K562 (cell line): ENCODE data around the gene ENTPD8. TPM values are rescaled to one million over a fixed set of nuclear protein-coding genes. Genes with fewer than 3 reads are reported as not detected.

Source experiments
- ADNP ChIP-seq: fragments of 200-800 bp; sonication (Bioruptor generic); IDR thresholded peaks from 2 replicates; pipeline ENCODE4 v1.6.1; 2016; ENCODE audit warnings: missing genetic modification characterization, missing compliant biosample characterization
- BCOR ChIP-seq: fragments of 450-650 bp; IDR thresholded peaks from 2 replicates; pipeline ENCODE4 v1.6.1; 2016
- CBX5 ChIP-seq: IDR thresholded peaks from 2 replicates; pipeline ENCODE4 v1.6.1; 2014; ENCODE audit warnings: low read depth, borderline replicate concordance
- CHD2 ChIP-seq: IDR thresholded peaks from 2 replicates; pipeline ENCODE4 v1.6.1; 2011; ENCODE audit warnings: low read depth, low read length
- HDAC8 ChIP-seq: fragments of 450-650 bp; IDR thresholded peaks from 2 replicates; pipeline ENCODE4 v1.6.1; 2016; ENCODE audit warnings: mild to moderate bottlenecking, missing genetic modification characterization, moderate library complexity, missing compliant biosample characterization
- KDM4B ChIP-seq, 2 experiments: fragments of 450-650 bp in 1 of 2; sonication (generic) in 1 of 2; IDR thresholded peaks; 2 replicates each; pipeline ENCODE4 v1.6.1; 2016 to 2017; ENCODE audit warnings: borderline replicate concordance in 2 of 2, antibody characterized with exemption in 1 of 2, low read depth in 1 of 2, mild to moderate bottlenecking in 1 of 2
- KDM5B ChIP-seq: fragments of 200-600 bp; sonication (generic); IDR thresholded peaks from 2 replicates; pipeline ENCODE4 v1.6.1; 2012; ENCODE audit warnings: low read depth, mild to moderate bottlenecking, moderate library complexity, low read length, control low read depth, inconsistent platforms; ENCODE audit not compliant: insufficient replicate concordance
- LEF1 ChIP-seq: fragments of 450-650 bp; IDR thresholded peaks from 2 replicates; pipeline ENCODE4 v1.6.1; 2016; ENCODE audit warnings: mild to moderate bottlenecking
- MED1 ChIP-seq: sonication (generic); formaldehyde crosslinking; IDR thresholded peaks from 2 replicates; pipeline ENCODE4 v1.8.1; 2023; ENCODE audit warnings: missing genetic modification reagents, borderline replicate concordance
- MEF2A ChIP-seq: IDR thresholded peaks from 2 replicates; pipeline ENCODE4 v1.6.1; 2011; ENCODE audit warnings: low read depth, mild to moderate bottlenecking, low read length, moderate library complexity; ENCODE audit not compliant: control insufficient read depth
- NCOA4 ChIP-seq: fragments of 450-650 bp; IDR thresholded peaks from 2 replicates; pipeline ENCODE4 v1.6.1; 2018; ENCODE audit warnings: mild to moderate bottlenecking; ENCODE audit not compliant: partially characterized antibody
- RBM15 ChIP-seq: fragments of 200-400 bp; formaldehyde crosslinking; IDR thresholded peaks from 2 replicates; pipeline ENCODE4 v1.6.1; 2018; ENCODE audit warnings: mild to moderate bottlenecking, low read length, moderate library complexity; ENCODE audit not compliant: insufficient read depth
- RBM39 ChIP-seq: fragments of 200-400 bp; formaldehyde crosslinking; optimal IDR thresholded peaks from 2 replicates; pipeline ENCODE3; 2018; ENCODE audit warnings: low read depth, low read length
- SMARCE1 ChIP-seq: fragments of 450-650 bp; IDR thresholded peaks from 2 replicates; pipeline ENCODE4 v1.7.1; 2016; ENCODE audit warnings: mild to moderate bottlenecking
- THRAP3 ChIP-seq: fragments of 450-650 bp; IDR thresholded peaks from 2 replicates; pipeline ENCODE4 v1.6.1; 2016; ENCODE audit warnings: mild to moderate bottlenecking, inconsistent platforms, borderline replicate concordance
- ZFP36 ChIP-seq: fragments of 150-350 bp; IDR thresholded peaks from 2 replicates; pipeline ENCODE4 v1.6.1; 2018; ENCODE audit warnings: low read length, low read depth; ENCODE audit not compliant: partially characterized antibody
- polyA plus RNA-seq, 8 experiments: library from polyadenylated mRNA; depleted of rRNA in 4 of 8; stranded (reverse) in 5 of 8; unstranded in 3 of 8; fragments of >200 nt; fragmentation: Nextera tagmentation in 2 of 8; fragmentation: Illumina TruSeq in 1 of 8; extraction: Ambion mirVana in 2 of 8; extraction: Trizol in 1 of 8; gene quantifications; 2 replicates each; pipeline versions ENCODE4 v1.2.1 to v1.2.3, GENCODE V29; 2011 to 2014; ENCODE audit warnings: inconsistent platforms in 1 of 8, missing spikeins in 1 of 8
- total RNA-seq, 7 experiments: library from RNA; depleted of rRNA in 6 of 7; stranded (reverse); fragments of >200 nt in 6 of 7; fragmentation: Illumina TruSeq in 2 of 7; extraction: Trizol in 2 of 7; gene quantifications; 2 replicates each; pipeline versions ENCODE4 v1.2.1 to v1.2.3, GENCODE V29; 2011 to 2021; ENCODE audit warnings: low replicate concordance in 1 of 7
- TF ChIP-seq, protein P1 (sequence below): fragments of 250-450 bp; sonication (Bioruptor Pico); IDR thresholded peaks from 2 replicates; pipeline ENCODE4 v1.5.0; 2020; ENCODE audit warnings: mild to moderate bottlenecking
- TF ChIP-seq, protein P2 (sequence below): fragments of 450-650 bp; formaldehyde crosslinking; IDR thresholded peaks from 2 replicates; pipeline ENCODE4 v1.4.0; 2020; ENCODE audit warnings: mild to moderate bottlenecking
- TF ChIP-seq, protein P3 (sequence below): fragments of 250-450 bp; sonication (Bioruptor Pico); IDR thresholded peaks from 2 replicates; pipeline ENCODE4 v1.4.0; 2020
- TF ChIP-seq, protein P4 (sequence below): sonication (generic); formaldehyde crosslinking; IDR thresholded peaks from 2 replicates; pipeline ENCODE4 v1.8.0; 2022; ENCODE audit warnings: mild to moderate bottlenecking, low read depth, missing genetic modification reagents

ENTPD8 gene
- total and polyA plus RNA-seq, 9 of the 15 experiments (the other 6 are each of a cell fraction or from before 2014, with no cell fraction given), result 0.06 to 0.27 (median 0.19) TPM; not detected in 5

DNA sequence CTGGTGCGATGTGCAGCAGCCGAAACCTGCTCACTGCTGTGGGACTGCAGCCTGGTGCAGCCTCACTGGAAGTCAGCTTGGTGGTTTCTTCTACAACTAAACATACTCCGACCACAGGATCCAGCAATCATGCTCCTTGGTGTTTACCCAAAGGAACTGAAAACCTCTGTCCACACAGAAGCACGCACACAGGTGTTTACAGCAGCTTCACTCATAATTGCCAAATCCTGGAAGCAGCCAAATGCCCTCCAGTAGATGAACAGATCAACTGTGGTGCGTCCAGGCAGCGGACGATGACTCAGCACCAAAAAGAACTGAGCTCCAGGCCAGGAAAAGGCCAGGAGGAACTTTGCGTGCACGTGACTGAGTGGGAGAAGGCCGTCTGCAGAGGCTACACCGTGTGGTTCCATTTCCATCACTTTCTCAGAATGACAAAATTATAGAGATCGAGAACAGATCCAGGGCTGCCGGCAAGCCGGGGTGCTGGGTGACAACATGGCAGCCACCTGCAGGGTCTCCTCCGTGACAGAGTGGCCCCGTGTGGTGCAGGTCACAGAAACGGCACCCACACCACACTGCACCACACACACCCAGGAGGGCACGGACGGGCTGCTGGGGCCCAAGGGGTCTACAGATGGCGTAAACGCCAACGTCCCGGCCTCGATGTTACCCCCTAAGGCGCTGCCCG lies 41.1 kb upstream of the ENTPD8 start (continued):
- TF ChIP-seq HDAC8 (tag), result 0 out of 2 replicates have a peak, but pooled peaks have one; percentile 26
- TF ChIP-seq CHD2, result no peak
- no peak for TF ChIP-seq RBM15
- TF ChIP-seq, protein P1, sequence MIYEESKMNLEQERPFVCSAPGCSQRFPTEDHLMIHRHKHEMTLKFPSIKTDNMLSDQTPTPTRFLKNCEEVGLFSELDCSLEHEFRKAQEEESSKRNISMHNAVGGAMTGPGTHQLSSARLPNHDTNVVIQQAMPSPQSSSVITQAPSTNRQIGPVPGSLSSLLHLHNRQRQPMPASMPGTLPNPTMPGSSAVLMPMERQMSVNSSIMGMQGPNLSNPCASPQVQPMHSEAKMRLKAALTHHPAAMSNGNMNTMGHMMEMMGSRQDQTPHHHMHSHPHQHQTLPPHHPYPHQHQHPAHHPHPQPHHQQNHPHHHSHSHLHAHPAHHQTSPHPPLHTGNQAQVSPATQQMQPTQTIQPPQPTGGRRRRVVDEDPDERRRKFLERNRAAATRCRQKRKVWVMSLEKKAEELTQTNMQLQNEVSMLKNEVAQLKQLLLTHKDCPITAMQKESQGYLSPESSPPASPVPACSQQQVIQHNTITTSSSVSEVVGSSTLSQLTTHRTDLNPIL, result no peak
- TF ChIP-seq, protein P2, sequence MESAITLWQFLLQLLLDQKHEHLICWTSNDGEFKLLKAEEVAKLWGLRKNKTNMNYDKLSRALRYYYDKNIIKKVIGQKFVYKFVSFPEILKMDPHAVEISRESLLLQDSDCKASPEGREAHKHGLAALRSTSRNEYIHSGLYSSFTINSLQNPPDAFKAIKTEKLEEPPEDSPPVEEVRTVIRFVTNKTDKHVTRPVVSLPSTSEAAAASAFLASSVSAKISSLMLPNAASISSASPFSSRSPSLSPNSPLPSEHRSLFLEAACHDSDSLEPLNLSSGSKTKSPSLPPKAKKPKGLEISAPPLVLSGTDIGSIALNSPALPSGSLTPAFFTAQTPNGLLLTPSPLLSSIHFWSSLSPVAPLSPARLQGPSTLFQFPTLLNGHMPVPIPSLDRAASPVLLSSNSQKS, result no peak
- peak; percentile 84; the same call in 1 of the 2 replicates for TF ChIP-seq LEF1
- no peak for TF ChIP-seq NCOA4
- peak; percentile 0; the same call in 1 of the 2 replicates for TF ChIP-seq BCOR
- no peak for TF ChIP-seq CBX5
- no peak for TF ChIP-seq KDM5B
- no peak for TF ChIP-seq THRAP3
- no peak for TF ChIP-seq MEF2A
- no peak for TF ChIP-seq ADNP (tag)
- TF ChIP-seq, protein P3, sequence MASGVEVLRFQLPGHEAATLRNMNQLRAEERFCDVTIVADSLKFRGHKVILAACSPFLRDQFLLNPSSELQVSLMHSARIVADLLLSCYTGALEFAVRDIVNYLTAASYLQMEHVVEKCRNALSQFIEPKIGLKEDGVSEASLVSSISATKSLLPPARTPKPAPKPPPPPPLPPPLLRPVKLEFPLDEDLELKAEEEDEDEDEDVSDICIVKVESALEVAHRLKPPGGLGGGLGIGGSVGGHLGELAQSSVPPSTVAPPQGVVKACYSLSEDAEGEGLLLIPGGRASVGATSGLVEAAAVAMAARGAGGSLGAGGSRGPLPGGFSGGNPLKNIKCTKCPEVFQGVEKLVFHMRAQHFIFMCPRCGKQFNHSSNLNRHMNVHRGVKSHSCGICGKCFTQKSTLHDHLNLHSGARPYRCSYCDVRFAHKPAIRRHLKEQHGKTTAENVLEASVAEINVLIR, result no peak
- TF ChIP-seq KDM4B (IDR thresholded peaks at IDR 0.05; ENCODE audit: borderline replicate concordance in 2 of 2, low read depth in 1 of 2), result no peak
- TF ChIP-seq, protein P4, sequence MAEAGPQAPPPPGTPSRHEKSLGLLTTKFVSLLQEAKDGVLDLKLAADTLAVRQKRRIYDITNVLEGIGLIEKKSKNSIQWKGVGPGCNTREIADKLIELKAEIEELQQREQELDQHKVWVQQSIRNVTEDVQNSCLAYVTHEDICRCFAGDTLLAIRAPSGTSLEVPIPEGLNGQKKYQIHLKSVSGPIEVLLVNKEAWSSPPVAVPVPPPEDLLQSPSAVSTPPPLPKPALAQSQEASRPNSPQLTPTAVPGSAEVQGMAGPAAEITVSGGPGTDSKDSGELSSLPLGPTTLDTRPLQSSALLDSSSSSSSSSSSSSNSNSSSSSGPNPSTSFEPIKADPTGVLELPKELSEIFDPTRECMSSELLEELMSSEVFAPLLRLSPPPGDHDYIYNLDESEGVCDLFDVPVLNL (CRISPR knock-in tag), result no peak
- TF ChIP-seq MED1 (CRISPR knock-in tag), result no peak
- TF ChIP-seq ZFP36, result peak; percentile 17
- peak; percentile 88 for TF ChIP-seq SMARCE1
- TF ChIP-seq RBM39, result no peak
